ENCODE data around the gene TAF5L. TPM values are rescaled to one million over a fixed set of nuclear protein-coding genes. Genes with fewer than 3 reads are reported as not detected.

TAF5L gene
- total RNA-seq, 1 experiment from 2014 or later, result 16.4 TPM

DNA sequence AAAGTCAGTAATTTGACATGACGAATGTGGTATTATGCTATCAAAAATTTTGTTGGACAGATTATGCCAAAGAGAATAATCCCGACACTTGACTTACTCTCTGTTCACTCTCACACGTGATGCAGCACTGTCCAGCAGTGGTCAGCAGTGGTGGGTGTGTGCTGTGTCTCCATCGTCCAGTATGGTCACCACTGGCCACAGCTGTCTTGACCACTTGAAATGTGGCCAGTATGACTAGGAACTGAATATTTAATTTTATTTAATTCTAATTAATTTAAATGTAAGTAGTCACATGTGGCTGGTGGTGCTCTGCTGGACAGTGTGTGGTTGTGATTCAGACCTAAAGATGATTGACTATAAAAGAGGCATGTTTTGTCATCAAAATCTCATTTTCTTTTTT lies 24.1 kb upstream of the TAF5L start:
- no peak overlapping the region for H3K4me3 ChIP-seq
- no peak overlapping the region for H3K27ac ChIP-seq
- no peaks in the 10 kb centered on the region for H3K9me2 ChIP-seq (ENCODE audit: insufficient read depth)
- no peaks in the 10 kb centered on the region for H3K4me1 ChIP-seq (replicated peaks; ENCODE audit: insufficient read depth)
- no peak for TF ChIP-seq EZH2 (IDR thresholded peaks at IDR 0.05; ENCODE audit: low read depth)
- TF ChIP-seq, protein P1, sequence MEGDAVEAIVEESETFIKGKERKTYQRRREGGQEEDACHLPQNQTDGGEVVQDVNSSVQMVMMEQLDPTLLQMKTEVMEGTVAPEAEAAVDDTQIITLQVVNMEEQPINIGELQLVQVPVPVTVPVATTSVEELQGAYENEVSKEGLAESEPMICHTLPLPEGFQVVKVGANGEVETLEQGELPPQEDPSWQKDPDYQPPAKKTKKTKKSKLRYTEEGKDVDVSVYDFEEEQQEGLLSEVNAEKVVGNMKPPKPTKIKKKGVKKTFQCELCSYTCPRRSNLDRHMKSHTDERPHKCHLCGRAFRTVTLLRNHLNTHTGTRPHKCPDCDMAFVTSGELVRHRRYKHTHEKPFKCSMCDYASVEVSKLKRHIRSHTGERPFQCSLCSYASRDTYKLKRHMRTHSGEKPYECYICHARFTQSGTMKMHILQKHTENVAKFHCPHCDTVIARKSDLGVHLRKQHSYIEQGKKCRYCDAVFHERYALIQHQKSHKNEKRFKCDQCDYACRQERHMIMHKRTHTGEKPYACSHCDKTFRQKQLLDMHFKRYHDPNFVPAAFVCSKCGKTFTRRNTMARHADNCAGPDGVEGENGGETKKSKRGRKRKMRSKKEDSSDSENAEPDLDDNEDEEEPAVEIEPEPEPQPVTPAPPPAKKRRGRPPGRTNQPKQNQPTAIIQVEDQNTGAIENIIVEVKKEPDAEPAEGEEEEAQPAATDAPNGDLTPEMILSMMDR (conservative IDR thresholded peaks at IDR 0.05), result no peak
- intact Hi-C loops (cut with micrococcal nuclease; ENCODE audit: unreplicated experiment), result no loop called here
- no peak for DNase-seq
- no peaks in the 10 kb centered on the region for H3F3A ChIP-seq (ENCODE audit: insufficient read depth, low read depth)
- CTCF ChIA-PET, result no interaction called here
- no TSS peak for BruUV-seq (replicated peaks)
- H4K20me1 ChIP-seq (ENCODE audit: insufficient read depth), result peaks cover 8% of the 10 kb centered on the region; the same call in 1 of the 2 replicates
- no peaks in the 10 kb centered on the region for H3K9me3 ChIP-seq (ENCODE audit: insufficient read depth, low read depth)
- H3K4me2 ChIP-seq, result no peak overlapping the region
- POLR2A ChIA-PET (ENCODE audit: unreplicated experiment), result no interaction called here
- no peaks in the 10 kb centered on the region for H3K79me2 ChIP-seq (ENCODE audit: low read depth)
- H3K36me3 ChIP-seq (ENCODE audit: low read depth), result 0 out of 2 replicates have a peak, but pooled peaks cover 24% of the 10 kb centered on the region
- H3K27me3 ChIP-seq (ENCODE audit: insufficient read depth, low read depth), result no peaks in the 10 kb centered on the region
- no peak overlapping the region for H2AFZ ChIP-seq

DNA sequence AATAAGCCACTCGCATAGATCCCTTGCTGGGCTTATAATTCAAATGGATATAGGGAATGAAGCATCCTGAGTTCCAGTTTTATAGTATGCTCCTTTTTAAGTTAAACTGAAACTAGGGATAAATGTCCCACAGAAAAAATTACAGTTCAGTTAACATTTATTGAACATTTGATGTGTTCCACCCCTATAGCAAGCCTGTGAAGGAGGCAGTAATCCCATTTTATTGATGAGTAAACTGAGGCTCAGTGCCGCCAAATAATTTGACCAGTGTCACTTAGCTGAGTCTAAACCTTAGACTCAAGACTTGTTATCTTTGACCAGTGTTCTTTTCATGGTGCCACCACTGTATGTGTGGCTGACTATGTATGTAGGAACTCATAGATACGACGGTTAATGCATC lies 22.5 kb upstream of the TAF5L start:
- Histone ChIP-seq H3K9me3 (ENCODE audit: insufficient read depth, low read depth) (no peaks in the 10 kb centered on the region), H2AFZ (no peak overlapping the region), H3F3A (ENCODE audit: insufficient read depth, low read depth) (no peaks in the 10 kb centered on the region), H4K20me1 (ENCODE audit: insufficient read depth) (peaks cover 16% of the 10 kb centered on the region), H3K4me2 (no peak overlapping the region), H3K4me1 (replicated peaks; ENCODE audit: insufficient read depth) (peaks cover 6% of the 10 kb centered on the region; the same call in 1 of the 2 replicates), H3K4me3 (no peak overlapping the region), H3K79me2 (ENCODE audit: low read depth) (no peaks in the 10 kb centered on the region), H3K9me2 (ENCODE audit: insufficient read depth) (no peaks in the 10 kb centered on the region), H3K27me3 (ENCODE audit: insufficient read depth, low read depth) (no peaks in the 10 kb centered on the region), H3K36me3 (ENCODE audit: low read depth) (0 out of 2 replicates have a peak, but pooled peaks cover 24% of the 10 kb centered on the region), H3K27ac (no peak overlapping the region)
- POLR2A ChIA-PET (ENCODE audit: unreplicated experiment), result no interaction called here
- TF ChIP-seq, protein P1 (conservative IDR thresholded peaks at IDR 0.05), result no peak
- no peak for TF ChIP-seq EZH2 (IDR thresholded peaks at IDR 0.05; ENCODE audit: low read depth)
- no TSS peak for BruUV-seq (replicated peaks)
- intact Hi-C loops (cut with micrococcal nuclease; ENCODE audit: unreplicated experiment), result no loop called here
- CTCF ChIA-PET, result no interaction called here
- no peak for DNase-seq

- no peak overlapping the region for H3K4me2 ChIP-seq
- H3K27ac ChIP-seq, result no peak overlapping the region
- H2AFZ ChIP-seq, result no peak overlapping the region
- H3K9me2 ChIP-seq (ENCODE audit: insufficient read depth), result no peaks in the 10 kb centered on the region
- H3K36me3 ChIP-seq (ENCODE audit: low read depth), result 0 out of 2 replicates have a peak, but pooled peaks cover 24% of the 10 kb centered on the region
- BruUV-seq (replicated peaks), result no TSS peak
- ChIA-PET POLR2A (ENCODE audit: unreplicated experiment) (no interaction called here), CTCF (no interaction called here)
- no peak overlapping the region for H3K4me3 ChIP-seq
- intact Hi-C loops (cut with micrococcal nuclease; ENCODE audit: unreplicated experiment), result no loop called here
- no peaks in the 10 kb centered on the region for H3K27me3 ChIP-seq (ENCODE audit: insufficient read depth, low read depth)
- no peaks in the 10 kb centered on the region for H3F3A ChIP-seq (ENCODE audit: insufficient read depth, low read depth)
- DNase-seq, result no peak
- TF ChIP-seq, protein P1 (conservative IDR thresholded peaks at IDR 0.05), result no peak
- no peak for TF ChIP-seq EZH2 (IDR thresholded peaks at IDR 0.05; ENCODE audit: low read depth)
- peaks cover 9% of the 10 kb centered on the region; the same call in 1 of the 2 replicates for H3K4me1 ChIP-seq (replicated peaks; ENCODE audit: insufficient read depth)
- peaks cover 19% of the 10 kb centered on the region for H4K20me1 ChIP-seq (ENCODE audit: insufficient read depth)
- no peaks in the 10 kb centered on the region for H3K9me3 ChIP-seq (ENCODE audit: insufficient read depth, low read depth)
- H3K79me2 ChIP-seq (ENCODE audit: low read depth), result peaks cover 10% of the 10 kb centered on the region; the same call in 1 of the 2 replicates
Measured at GRCh38 chr1:229645324-229645993, 19.5 kb upstream of the TAF5L start.

Measured in PC-9 (cell line).